DMS79 (cell line): ENCODE data around the gene AGR2.

ENCODE experiments used
- DNase-seq: peaks from one replicate; lab custom pipeline; 2025; lab: John Stamatoyannopoulos, UW

Gene AGR2

GRCh38 chr7:16812542-16813231 is 7.9 kb upstream of the AGR2 start:
- DNase-seq, result no peak

- DNase-seq, result no peak
These were observed 6.8 kb upstream of the AGR2 start for GRCh38 chr7:16811551-16811950.

GRCh38 chr7:16810573-16810972 is 5.8 kb upstream of the AGR2 start:
- no peak for DNase-seq

GRCh38 chr7:16810112-16810511 is 5.3 kb upstream of the AGR2 start:
- DNase-seq, result no peak

- DNase-seq, result no peak
These were observed 642 bp upstream of the AGR2 start for GRCh38 chr7:16805441-16805840.

GRCh38 chr7:16803881-16804673 is 722 bp downstream of the AGR2 start:
- no peak for DNase-seq

GRCh38 chr7:16803125-16803524 is 1.7 kb downstream of the AGR2 start:
- DNase-seq, result no peak

GRCh38 chr7:16801579-16801978 is 3.2 kb downstream of the AGR2 start:
- no peak for DNase-seq

GRCh38 chr7:16801111-16801542 is 3.7 kb downstream of the AGR2 start:
- DNase-seq, result no peak

- DNase-seq, result no peak
These were observed 9.2 kb downstream of the AGR2 start for GRCh38 chr7:16795624-16796023.

- no peak for DNase-seq
These were observed 9.8 kb downstream of the AGR2 start for GRCh38 chr7:16794986-16795385.

- DNase-seq, result no peak
These were observed 12.7 kb downstream of the AGR2 start for GRCh38 chr7:16791905-16792698.

GRCh38 chr7:16791071-16791470 is 13.7 kb downstream of the AGR2 start:
- no peak for DNase-seq

- DNase-seq, result no peak
These were observed 17.7 kb downstream of the AGR2 start for GRCh38 chr7:16787127-16787526.

- DNase-seq, result no peak
These were observed 18.5 kb downstream of the AGR2 start for GRCh38 chr7:16786257-16786656.

GRCh38 chr7:16785846-16786245 is 19.0 kb downstream of the AGR2 start:
- DNase-seq, result no peak

- DNase-seq, result no peak
These were observed 19.5 kb downstream of the AGR2 start for GRCh38 chr7:16785321-16785720.

- no peak for DNase-seq
These were observed 24.2 kb downstream of the AGR2 start for GRCh38 chr7:16780596-16780995.

GRCh38 chr7:16779051-16779450 is 25.7 kb downstream of the AGR2 start:
- DNase-seq, result no peak

- DNase-seq, result no peak
These were observed 26.3 kb downstream of the AGR2 start for GRCh38 chr7:16778476-16778875.

- DNase-seq, result no peak
These were observed 28.7 kb downstream of the AGR2 start for GRCh38 chr7:16776053-16776452.

GRCh38 chr7:16774986-16775385 is 29.8 kb downstream of the AGR2 start:
- no peak for DNase-seq

GRCh38 chr7:16774294-16774693 is 30.5 kb downstream of the AGR2 start:
- no peak for DNase-seq
